ENCODE results near the gene ADCY7.

DNA sequence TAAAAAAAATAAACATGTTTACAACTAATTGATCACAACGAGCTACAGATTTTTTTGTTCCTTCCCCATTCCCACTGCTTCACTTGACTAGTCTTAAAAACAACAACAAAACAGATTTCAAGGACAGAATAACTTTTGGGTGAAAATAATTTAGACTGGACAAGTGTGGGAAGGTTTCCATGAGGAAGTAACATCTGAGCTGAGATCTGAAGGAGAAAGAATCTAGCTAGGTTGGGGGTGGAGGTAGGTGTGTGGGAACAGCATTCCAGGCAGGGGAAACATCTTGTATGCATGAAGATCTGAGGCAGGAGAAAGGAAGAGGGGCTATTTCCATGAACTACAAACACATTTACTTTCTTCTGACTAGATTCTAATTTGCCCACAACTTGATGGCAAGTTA, 93.3 kb downstream of the ADCY7 start:
- TF ChIP-seq, protein P1, sequence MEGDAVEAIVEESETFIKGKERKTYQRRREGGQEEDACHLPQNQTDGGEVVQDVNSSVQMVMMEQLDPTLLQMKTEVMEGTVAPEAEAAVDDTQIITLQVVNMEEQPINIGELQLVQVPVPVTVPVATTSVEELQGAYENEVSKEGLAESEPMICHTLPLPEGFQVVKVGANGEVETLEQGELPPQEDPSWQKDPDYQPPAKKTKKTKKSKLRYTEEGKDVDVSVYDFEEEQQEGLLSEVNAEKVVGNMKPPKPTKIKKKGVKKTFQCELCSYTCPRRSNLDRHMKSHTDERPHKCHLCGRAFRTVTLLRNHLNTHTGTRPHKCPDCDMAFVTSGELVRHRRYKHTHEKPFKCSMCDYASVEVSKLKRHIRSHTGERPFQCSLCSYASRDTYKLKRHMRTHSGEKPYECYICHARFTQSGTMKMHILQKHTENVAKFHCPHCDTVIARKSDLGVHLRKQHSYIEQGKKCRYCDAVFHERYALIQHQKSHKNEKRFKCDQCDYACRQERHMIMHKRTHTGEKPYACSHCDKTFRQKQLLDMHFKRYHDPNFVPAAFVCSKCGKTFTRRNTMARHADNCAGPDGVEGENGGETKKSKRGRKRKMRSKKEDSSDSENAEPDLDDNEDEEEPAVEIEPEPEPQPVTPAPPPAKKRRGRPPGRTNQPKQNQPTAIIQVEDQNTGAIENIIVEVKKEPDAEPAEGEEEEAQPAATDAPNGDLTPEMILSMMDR (IDR thresholded peaks at IDR 0.05) = no peak
- TF ChIP-seq POLR2A (IDR thresholded peaks at IDR 0.05) = no peak
